ENCODE data around the gene RPTOR.
"Not testable (repeated sequence)": the region's sequence is repeated elsewhere in the genome, so short reads cannot be mapped to it uniquely, and the experiment has no call there.

The RPTOR gene

DNA sequence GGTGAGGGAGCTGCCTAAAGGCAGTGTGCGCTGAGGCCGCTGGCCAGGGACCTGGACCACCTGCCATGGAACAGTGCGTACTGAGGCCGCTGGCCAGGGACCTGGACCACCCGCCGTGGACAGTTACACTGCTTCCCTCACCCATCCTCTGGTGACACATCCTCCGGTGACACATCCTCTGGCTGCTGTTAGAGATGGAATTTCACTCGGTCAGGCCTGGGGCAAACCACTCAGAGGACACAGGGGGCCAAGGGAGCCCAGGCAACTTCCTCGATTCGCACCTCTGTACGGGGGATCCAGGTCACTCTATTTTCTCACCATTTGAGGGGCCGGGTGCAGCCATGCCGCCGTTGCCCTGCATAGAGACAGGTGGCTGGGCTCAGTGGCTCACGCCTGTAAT lies 32.4 kb upstream of the RPTOR start:
- DNase-seq (ENCODE audit: low read depth in 2 of 2), result no peak

- no peak for DNase-seq (ENCODE audit: low read depth in 2 of 2)
Measured at GRCh38 chr17:80513201-80513600, 31.4 kb upstream of the RPTOR start.

DNA sequence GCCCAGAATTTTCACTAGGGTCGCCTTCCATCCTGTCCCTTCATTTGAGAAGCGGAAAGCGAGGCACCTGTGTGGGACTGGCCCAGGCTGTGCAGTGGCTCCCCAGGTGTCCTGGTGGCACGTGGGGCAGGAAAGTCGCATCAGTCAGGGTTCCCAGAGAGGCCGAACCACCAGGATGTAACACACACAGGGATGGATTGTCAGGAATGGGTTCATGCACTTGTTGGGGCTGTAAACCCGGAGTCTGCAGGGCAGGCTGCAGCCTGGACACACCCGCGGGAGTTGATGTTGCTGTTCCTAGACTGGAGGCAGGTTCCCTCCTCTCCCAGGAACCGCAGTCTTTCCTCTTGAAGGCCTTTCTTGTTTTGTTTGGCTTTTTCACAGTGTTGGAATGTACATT lies 30.7 kb upstream of the RPTOR start:
- no peak for DNase-seq (ENCODE audit: low read depth in 2 of 2)

DNA sequence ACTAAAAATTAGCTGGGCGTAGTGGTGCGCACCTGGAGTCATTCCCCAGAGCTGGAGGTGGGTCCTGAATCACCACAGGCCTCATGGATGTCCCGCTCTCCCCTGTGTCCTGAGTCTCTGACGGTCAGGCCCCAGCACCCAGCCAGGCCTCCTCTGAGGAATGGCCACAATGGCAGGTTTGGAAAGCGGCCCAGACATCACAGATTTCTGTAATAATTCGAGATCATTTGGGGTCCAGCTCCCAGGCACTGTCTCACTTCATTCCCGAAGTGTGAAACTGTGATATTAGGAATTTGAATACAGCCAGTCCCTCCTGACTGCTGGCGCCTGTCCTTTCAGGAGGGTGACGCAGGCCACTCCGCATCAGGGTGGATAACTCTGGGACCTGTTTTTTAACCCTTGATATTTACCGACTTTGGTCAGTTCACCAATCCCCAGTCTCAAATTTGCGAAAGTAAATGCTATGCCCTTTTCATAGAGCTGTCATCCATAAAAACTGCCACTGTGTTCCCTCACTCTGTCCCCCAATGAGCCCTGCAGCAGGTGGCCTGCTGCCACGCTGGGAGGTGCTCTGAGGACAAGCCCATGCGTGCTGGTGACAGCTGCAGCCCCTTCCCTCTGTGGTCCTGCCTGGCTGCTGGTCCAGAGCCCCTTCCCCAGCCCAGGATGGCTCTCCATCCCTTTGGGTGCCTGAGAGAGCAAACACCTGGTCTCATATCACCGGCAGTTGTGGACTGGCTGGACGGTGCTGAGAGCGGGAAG lies 28.3 kb upstream of the RPTOR start:
- DNase-seq (ENCODE audit: low read depth in 2 of 2), result no peak

DNA sequence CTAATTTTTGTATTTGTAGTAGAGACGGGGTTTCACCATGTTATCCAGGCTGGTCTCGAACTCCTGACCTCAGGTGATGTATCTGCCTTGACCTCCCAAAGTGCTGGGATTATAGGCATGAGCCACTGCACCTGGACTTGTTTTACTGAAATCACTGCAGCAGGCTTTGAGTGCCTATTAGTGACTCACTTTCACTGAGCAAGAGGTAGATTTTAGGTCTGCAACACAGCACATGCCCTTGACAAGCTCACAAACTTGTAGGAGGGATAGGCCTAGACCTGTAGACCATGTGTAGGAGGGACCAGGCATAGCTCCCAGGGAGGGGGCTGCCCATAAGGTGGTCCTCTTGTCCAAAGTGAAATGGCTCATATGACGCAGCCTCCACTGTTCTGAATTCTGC lies 27.0 kb upstream of the RPTOR start:
- DNase-seq (ENCODE audit: low read depth in 2 of 2), result no peak

- DNase-seq (ENCODE audit: low read depth in 2 of 2), result no peak
Measured at GRCh38 chr17:80518392-80518791, 26.2 kb upstream of the RPTOR start.

DNA sequence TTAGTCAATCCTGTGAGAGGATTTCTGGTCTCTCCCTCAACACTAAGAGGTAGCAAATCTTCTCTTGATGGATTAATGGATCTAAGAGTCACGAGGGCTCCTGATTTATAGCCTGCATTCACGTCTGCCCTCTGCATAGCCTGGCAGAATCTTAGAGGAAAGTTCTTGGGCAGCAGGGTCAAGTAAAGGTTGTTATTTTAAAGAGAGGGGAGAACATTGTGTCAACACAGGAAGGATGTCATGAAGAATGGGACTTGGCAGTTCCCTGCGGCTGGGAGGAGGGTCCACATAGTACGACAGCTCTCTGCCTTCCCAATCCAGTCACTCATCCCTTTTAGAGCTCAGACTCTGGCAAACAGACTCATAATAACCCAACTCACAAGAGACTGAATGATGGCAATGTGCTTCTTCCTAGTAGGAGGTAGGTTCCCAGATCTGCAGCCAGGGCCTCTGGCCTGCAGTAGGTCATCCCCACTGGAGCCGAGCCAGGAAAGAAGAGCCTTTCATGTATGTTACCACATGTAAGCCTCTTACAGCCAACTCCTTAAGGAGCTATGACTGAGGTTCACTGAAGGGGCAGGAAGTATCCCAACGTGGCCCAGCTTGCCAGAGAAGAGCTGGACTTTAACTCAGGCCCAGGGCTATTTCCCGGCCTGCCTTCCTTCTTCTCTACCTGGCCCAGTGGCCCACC lies 25.4 kb upstream of the RPTOR start:
- no peak for DNase-seq (ENCODE audit: low read depth in 2 of 2)

GRCh38 chr17:80520810-80521455 lies 23.7 kb upstream of the RPTOR start:
- DNase-seq (ENCODE audit: low read depth in 2 of 2), result no peak

GRCh38 chr17:80523054-80523744 lies 21.4 kb upstream of the RPTOR start:
- DNase-seq (ENCODE audit: low read depth in 2 of 2), result no peak

DNA sequence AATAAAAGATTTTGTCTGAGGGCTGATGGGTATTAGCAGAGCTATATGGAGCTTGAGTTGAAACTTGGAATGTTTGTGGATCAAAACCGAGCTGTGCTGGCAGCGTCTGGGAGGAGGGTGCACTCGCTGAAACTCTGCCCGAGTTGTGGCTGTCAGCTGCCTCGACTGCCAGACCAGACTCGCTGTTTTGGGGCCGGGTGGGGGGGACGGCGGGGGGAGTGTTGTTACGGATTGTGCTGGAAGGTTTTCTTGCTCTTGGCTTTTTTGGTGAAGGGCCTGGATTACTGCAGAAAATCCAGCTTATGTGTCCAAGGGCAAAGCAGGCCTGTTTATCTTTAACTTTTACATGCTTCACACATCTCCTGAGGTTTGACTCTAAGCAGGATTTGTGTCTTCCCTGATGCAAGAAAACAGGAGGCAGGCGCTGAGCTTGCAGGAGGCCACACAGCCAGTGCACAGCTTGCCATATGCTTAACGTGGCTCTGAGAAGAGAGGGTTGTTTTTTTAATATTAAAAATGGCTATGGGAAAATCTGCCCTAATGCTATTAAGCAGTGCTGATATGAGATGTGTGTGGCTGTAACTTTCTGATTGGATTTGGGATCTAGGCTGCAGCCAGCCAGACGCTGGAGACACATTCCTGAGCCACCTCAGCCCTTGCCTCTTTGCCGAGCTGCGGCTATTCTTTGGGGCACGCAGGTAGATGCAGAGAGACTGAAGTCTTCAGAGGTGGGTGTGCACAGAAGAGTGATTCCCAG lies 20.5 kb upstream of the RPTOR start:
- no peak for DNase-seq (ENCODE audit: low read depth in 2 of 2)

DNA sequence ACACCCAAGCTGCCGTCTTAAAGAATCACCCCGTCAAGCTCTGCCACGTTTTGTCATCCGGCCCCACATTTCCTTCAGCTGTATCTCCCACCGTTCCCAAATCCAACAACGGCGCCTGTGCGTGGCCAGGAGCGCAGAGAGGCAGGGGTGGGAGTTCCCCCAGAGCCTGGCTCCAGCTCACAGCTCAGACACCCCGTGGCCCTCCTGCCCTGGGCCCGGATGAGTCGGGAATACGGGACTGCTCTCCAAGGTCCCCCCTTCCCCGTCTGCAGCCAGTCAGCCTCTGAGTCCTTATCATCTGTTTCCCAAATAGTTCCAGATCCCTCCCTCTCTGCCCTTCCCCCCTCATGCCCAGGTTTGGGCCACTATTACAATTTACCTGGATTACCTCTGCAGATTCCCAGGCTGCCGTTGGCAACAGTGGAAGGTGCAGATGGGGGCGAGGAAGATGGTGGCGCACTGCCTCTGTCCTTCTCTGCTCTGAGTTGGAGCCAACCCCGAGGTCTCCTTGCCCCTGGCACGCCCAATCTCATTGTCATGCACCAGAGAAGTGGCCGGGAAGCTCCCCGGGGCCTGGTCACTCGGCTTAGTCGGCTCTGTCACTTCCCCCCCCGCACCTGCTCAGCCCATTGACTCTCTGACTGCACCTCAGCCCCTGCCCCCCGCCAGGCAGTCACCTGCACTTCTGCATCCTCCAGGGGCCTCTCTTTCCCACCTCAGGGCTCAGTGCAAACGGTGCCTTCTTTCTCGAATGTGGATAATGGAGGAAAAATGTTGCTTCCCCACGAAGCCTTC lies 18.3 kb upstream of the RPTOR start:
- no peak for DNase-seq (ENCODE audit: low read depth in 2 of 2)

DNA sequence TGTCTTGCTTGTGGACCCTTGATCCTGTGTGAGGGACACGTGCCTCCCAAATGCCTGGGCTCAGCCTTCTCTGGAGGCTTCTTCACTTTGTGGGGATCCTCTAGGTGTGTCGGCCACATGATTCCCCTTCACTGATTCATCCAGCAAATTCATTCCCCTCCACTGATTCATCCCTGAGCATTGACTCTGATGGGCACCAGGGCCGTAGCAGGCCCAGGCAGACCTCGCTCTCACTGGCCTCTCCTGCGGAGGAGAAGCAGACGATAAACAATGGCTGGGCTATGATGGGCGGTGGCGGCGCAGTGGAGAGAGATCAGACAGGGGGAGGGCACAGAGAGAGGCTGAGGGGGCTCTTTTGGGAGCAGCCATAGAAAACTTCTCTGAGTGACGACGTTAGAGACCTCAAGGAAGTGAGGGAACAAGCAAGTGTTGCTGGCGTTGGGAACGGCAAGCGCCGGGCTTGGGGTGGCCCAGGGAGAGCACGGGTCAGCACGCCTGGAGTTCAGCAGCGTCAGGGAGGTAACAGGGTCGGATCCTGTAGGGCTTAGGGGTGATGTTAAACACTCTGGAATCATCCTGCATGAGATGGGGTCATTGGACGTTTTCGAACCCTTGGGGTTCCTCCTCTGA lies 17.5 kb upstream of the RPTOR start:
- DNase-seq (ENCODE audit: low read depth in 2 of 2), result no peak

- no peak for DNase-seq (ENCODE audit: low read depth in 2 of 2)
Measured at GRCh38 chr17:80528536-80528935, 16.1 kb upstream of the RPTOR start.

GRCh38 chr17:80529104-80529903 lies 15.3 kb upstream of the RPTOR start:
- DNase-seq (ENCODE audit: low read depth in 2 of 2), result no peak

GRCh38 chr17:80529904-80530292 lies 14.7 kb upstream of the RPTOR start:
- no peak for DNase-seq (ENCODE audit: low read depth in 2 of 2)

- DNase-seq (ENCODE audit: low read depth in 2 of 2), result no peak
Measured at GRCh38 chr17:80531400-80531799, 13.2 kb upstream of the RPTOR start.

DNA sequence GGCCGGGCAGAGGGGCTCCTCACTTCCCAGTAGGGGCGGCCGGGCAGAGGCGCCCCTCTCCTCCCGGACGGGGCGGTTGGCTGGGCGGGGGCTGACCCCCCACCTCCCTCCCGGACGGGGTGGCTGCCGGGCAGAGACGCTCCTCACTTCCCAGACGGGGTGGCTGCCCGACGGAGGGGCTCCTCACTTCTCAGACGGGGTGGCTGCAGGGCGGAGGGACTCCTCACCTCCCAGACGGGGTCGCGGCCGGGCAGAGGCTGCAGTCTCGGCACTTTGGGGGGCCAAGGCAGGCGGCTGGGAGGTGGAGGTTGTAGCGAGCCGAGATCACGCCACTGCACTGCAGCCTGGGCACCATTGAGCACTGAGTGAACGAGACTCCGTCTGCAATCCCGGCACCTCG lies 7.3 kb upstream of the RPTOR start:
- DNase-seq (ENCODE audit: low read depth in 2 of 2), result not testable (repeated sequence)

DNA sequence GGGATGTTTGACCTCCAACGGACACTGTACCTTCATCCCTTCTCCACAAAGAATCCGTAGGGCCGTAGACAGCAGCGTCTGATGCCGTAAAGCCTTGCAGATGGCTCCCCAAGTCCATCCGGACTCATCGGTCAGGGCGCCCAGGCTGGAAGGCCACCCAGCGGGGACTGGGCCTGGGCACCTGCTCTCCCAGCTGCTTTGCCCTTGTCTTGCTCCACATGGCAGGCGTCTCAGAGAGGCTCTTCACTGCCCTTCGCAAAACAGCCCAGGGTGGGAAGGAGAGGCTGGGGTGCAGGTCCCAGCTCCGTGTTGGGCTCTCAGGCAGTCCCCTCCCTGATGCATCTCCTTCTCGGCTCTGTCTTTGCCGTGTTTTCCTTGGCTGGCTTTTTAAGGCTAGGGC lies 6.2 kb upstream of the RPTOR start:
- DNase-seq (ENCODE audit: low read depth in 2 of 2), result no peak

GRCh38 chr17:80539022-80539641 lies 5.5 kb upstream of the RPTOR start:
- no peak for DNase-seq (ENCODE audit: low read depth in 2 of 2)
